C4-2B (cell line): ENCODE data around the gene RHO.

Experiments used
- ZFX ChIP-seq: fragments of 450-650 bp; IDR thresholded peaks from 2 replicates; pipeline ENCODE4 v1.6.1; 2017
- TF ChIP-seq, protein P1 (sequence below): fragments of 450-650 bp; conservative IDR thresholded peaks from 2 replicates; pipeline ENCODE4 v1.5.1; 2017; ENCODE audit warnings: mild to moderate bottlenecking

DNA sequence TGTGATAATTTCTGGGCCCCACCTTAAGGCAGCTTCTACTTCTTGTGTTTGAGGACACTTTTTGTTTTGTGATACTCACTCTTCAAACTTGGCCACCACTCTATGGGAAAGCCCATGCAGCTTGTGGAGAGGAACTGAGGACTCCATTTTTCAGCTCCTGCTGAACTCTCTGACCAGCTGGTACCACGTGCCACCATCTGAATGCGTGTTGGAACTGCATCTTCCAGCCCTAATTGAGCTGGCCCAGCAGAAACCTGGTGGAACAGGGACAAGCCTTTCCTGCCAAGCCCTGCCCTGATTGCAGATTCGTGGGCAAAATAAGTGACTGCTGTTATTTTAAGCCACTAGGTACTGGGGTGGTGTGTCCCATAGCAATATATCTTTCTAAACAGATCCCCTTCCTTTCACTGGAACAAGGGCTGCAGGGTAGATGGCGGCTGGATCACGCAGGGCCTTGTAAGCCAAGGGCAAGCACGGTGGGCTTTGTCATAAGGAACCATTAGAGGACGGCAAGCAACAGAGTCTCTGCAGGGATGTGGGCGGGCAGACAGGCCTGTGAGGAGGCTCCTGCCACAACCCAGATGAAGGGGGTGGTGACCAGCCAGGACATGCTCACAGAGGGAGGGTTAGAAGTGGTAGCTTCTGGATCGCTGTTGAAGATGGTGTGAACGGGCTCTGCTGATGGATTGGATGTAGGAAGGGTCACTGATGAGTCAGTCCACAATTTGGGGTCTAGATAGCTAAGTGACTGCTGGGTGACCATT, 24.0 kb downstream of the RHO start:
- TF ChIP-seq, protein P1, sequence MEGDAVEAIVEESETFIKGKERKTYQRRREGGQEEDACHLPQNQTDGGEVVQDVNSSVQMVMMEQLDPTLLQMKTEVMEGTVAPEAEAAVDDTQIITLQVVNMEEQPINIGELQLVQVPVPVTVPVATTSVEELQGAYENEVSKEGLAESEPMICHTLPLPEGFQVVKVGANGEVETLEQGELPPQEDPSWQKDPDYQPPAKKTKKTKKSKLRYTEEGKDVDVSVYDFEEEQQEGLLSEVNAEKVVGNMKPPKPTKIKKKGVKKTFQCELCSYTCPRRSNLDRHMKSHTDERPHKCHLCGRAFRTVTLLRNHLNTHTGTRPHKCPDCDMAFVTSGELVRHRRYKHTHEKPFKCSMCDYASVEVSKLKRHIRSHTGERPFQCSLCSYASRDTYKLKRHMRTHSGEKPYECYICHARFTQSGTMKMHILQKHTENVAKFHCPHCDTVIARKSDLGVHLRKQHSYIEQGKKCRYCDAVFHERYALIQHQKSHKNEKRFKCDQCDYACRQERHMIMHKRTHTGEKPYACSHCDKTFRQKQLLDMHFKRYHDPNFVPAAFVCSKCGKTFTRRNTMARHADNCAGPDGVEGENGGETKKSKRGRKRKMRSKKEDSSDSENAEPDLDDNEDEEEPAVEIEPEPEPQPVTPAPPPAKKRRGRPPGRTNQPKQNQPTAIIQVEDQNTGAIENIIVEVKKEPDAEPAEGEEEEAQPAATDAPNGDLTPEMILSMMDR, result no peak
- TF ChIP-seq ZFX, result no peak
